Aorta (tissue), 5 donors: Measurements from ENCODE around the gene SLC43A3. TPM values are rescaled to one million over a fixed set of nuclear protein-coding genes. Genes with fewer than 3 reads are reported as not detected.

Experiments used
- ATAC-seq: fragments of 200-7000 bp; cut with Tn5 transposase; one replicate; pipeline ENCODE4 v1.9.1; 2022; ENCODE audit warnings: moderate library complexity; ENCODE audit not compliant: low FRiP score
- DNase-seq, 2 donors: peaks; one replicate each; pipeline ENCODE4 v3.0.0-alpha.2; 2020
- H3K27ac ChIP-seq, 2 donors: one replicate each; pipeline ENCODE4 v1.5.1; 2013; ENCODE audit warnings: low read length in 2 of 2, mild to moderate bottlenecking in 2 of 2, moderate library complexity in 2 of 2, control low read depth in 1 of 2, inconsistent platforms in 1 of 2, low read depth in 1 of 2
- H3K27me3 ChIP-seq, 2 donors: one replicate each; pipeline ENCODE4 v1.6.1; 2013; ENCODE audit warnings: control low read depth in 1 of 2, low read length in 1 of 2, mild to moderate bottlenecking in 1 of 2, moderate library complexity in 1 of 2; ENCODE audit not compliant: insufficient read depth in 2 of 2, control insufficient read depth in 1 of 2
- H3K36me3 ChIP-seq, 2 donors: one replicate each; pipeline ENCODE4 v1.6.1; 2013; ENCODE audit warnings: control low read depth in 1 of 2, low read length in 1 of 2, mild to moderate bottlenecking in 1 of 2; ENCODE audit not compliant: insufficient read depth in 2 of 2, control insufficient read depth in 1 of 2
- H3K4me1 ChIP-seq, 2 donors: one replicate each; pipeline ENCODE4 v1.6.1; 2013; ENCODE audit warnings: low read length in 2 of 2, control low read depth in 1 of 2, mild to moderate bottlenecking in 1 of 2, moderate library complexity in 1 of 2; ENCODE audit not compliant: insufficient read depth in 2 of 2, control insufficient read depth in 1 of 2
- H3K4me3 ChIP-seq, 2 donors: one replicate each; pipeline ENCODE4 v1.5.1; 2013; ENCODE audit warnings: low read length in 2 of 2, control low read depth in 1 of 2, mild to moderate bottlenecking in 1 of 2
- H3K9me3 ChIP-seq: one replicate; pipeline ENCODE4 v1.6.1; 2013; ENCODE audit warnings: mild to moderate bottlenecking, low read length; ENCODE audit not compliant: control insufficient read depth
- WGBS, 2 donors: extraction: QIAGEN DNeasy Blood & Tissue Kit; methylation state at CpG; one replicate each; pipeline ENCODE4 v1.1.7; 2013; 5-methylcytosine and 5-hydroxymethylcytosine counted together
- intact Hi-C, 2 donors: fragments of 100-400 bp; cut with DNase I; formaldehyde crosslinking; loops; one replicate each; pipeline versions ENCODE4 v1.14.2 to v1.15.0; 2022
- polyA plus RNA-seq, 2 donors: library from polyadenylated mRNA; stranded (reverse); fragments of 200-250 nt; gene quantifications; one replicate each; pipeline ENCODE4 v1.2.3, GENCODE V29; 2013
- total RNA-seq, 2 donors: library from RNA; stranded (reverse); fragmentation: NEBNext Ultra II Directional; extraction: Animal tissue kit (Norgen Biotek cat#: 25700); gene quantifications; one replicate each; pipeline ENCODE4 v1.2.1, GENCODE V29; 2021
- donor health status: healthy with polysubstance abuse.
- donor health status: Bipolar disorder and iron deficiency.
- donor health status: DM: no; HTN: no; CAD: no.
- donor health status: DM: no; HTN: no; CAD: no.
- donor health status: DM: yes; HTN: yes; CAD: no.

The SLC43A3 gene
- total and polyA plus RNA-seq, 4 donors, result 28.0 to 97.8 (median 45.1) TPM

- no peaks in the 10 kb centered on the region for H3K27me3 ChIP-seq
- WGBS, 2 donors, result 78 to 79% methylated on average over 5 of the region's 5 CpGs
- no peak overlapping the region for H3K4me3 ChIP-seq
- intact Hi-C loops, result no loop called here
- H3K9me3 ChIP-seq, result no peaks in the 10 kb centered on the region
- DNase-seq, result no peak
- H3K36me3 ChIP-seq, result no peaks in the 10 kb centered on the region
- no peak for ATAC-seq
- no peak overlapping the region for H3K27ac ChIP-seq
- no peaks in the 10 kb centered on the region for H3K4me1 ChIP-seq
Observed at GRCh38 chr11:57469268-57469667, 42.3 kb upstream of the SLC43A3 start.

- WGBS, 2 donors, result 50 to 67% methylated on average over 4 of the region's 4 CpGs
- no peak for ATAC-seq
- DNase-seq, result no peak
- no peak overlapping the region for H3K4me3 ChIP-seq
- H3K4me1 ChIP-seq, result no peaks in the 10 kb centered on the region
- no peaks in the 10 kb centered on the region for H3K36me3 ChIP-seq
- intact Hi-C loops, result no loop called here
- H3K27ac ChIP-seq, result no peak overlapping the region
- H3K9me3 ChIP-seq, result no peaks in the 10 kb centered on the region
- H3K27me3 ChIP-seq, result no peaks in the 10 kb centered on the region
Observed at GRCh38 chr11:57468276-57468675, 41.4 kb upstream of the SLC43A3 start.

GRCh38 chr11:57467508-57468157, 40.7 kb upstream of the SLC43A3 start:
- intact Hi-C loops, result no loop called here
- H3K27me3 ChIP-seq, result no peaks in the 10 kb centered on the region
- 68 to 75% methylated on average over 23 of the region's 23 CpGs for WGBS, 2 donors
- no peaks in the 10 kb centered on the region for H3K4me1 ChIP-seq
- ATAC-seq, result no peak
- no peak overlapping the region for H3K27ac ChIP-seq
- H3K36me3 ChIP-seq, result no peaks in the 10 kb centered on the region
- no peak overlapping the region for H3K4me3 ChIP-seq
- DNase-seq, result no peak
- no peaks in the 10 kb centered on the region for H3K9me3 ChIP-seq

- no peaks in the 10 kb centered on the region for H3K4me1 ChIP-seq
- DNase-seq, result no peak
- no peaks in the 10 kb centered on the region for H3K9me3 ChIP-seq
- intact Hi-C loops, result no loop called here
- no peak overlapping the region for H3K4me3 ChIP-seq
- no peaks in the 10 kb centered on the region for H3K36me3 ChIP-seq
- no peak overlapping the region for H3K27ac ChIP-seq
- ATAC-seq, result no peak
- H3K27me3 ChIP-seq, result no peaks in the 10 kb centered on the region
- WGBS, 2 donors, result 55 to 64% methylated on average over 4 of the region's 4 CpGs
Observed at GRCh38 chr11:57466680-57467079, 39.8 kb upstream of the SLC43A3 start.

- Histone ChIP-seq H3K9me3 (no peaks in the 10 kb centered on the region), H3K36me3 (no peaks in the 10 kb centered on the region), H3K4me1 (no peaks in the 10 kb centered on the region), H3K27me3 (no peaks in the 10 kb centered on the region), H3K4me3 (no peak overlapping the region), H3K27ac (no peak overlapping the region)
- WGBS, 2 donors, result 52 to 56% methylated on average over 30 of the region's 30 CpGs
- no peak for DNase-seq
- intact Hi-C loops, result no loop called here
- no peak for ATAC-seq
Observed at GRCh38 chr11:57464539-57465181, 37.7 kb upstream of the SLC43A3 start.

- ATAC-seq, result no peak
- Histone ChIP-seq H3K4me1 (no peaks in the 10 kb centered on the region), H3K27ac (no peak overlapping the region), H3K36me3 (no peaks in the 10 kb centered on the region), H3K27me3 (no peaks in the 10 kb centered on the region), H3K9me3 (no peaks in the 10 kb centered on the region), H3K4me3 (no peak overlapping the region)
- 68 to 73% methylated on average over 14 of the region's 14 CpGs for WGBS, 2 donors
- no peak for DNase-seq
- intact Hi-C loops, result no loop called here
Observed at GRCh38 chr11:57463671-57464538, 37.0 kb upstream of the SLC43A3 start.

GRCh38 chr11:57462597-57462996, 35.7 kb upstream of the SLC43A3 start:
- H3K36me3 ChIP-seq, result no peaks in the 10 kb centered on the region
- ATAC-seq, result no peak
- whole genome bisulfite sequencing, 2 donors, result 86 to 98% methylated on average over 3 of the region's 3 CpGs
- intact Hi-C loops, result no loop called here
- no peak overlapping the region for H3K27ac ChIP-seq
- no peaks in the 10 kb centered on the region for H3K27me3 ChIP-seq
- no peak overlapping the region for H3K4me3 ChIP-seq
- no peaks in the 10 kb centered on the region for H3K9me3 ChIP-seq
- DNase-seq, result no peak
- no peaks in the 10 kb centered on the region for H3K4me1 ChIP-seq

GRCh38 chr11:57461841-57462489, 35.0 kb upstream of the SLC43A3 start:
- Histone ChIP-seq H3K36me3 (no peaks in the 10 kb centered on the region), H3K9me3 (no peaks in the 10 kb centered on the region), H3K27me3 (no peaks in the 10 kb centered on the region), H3K27ac (no peak overlapping the region), H3K4me3 (no peak overlapping the region), H3K4me1 (no peaks in the 10 kb centered on the region)
- no peak for DNase-seq
- ATAC-seq, result no peak
- intact Hi-C loops, result no loop called here
- WGBS, 2 donors, result 71 to 72% methylated on average over 16 of the region's 16 CpGs
